Ecto neural progenitor cell (in vitro differentiated cells): ENCODE results near the gene PRRT4.

Source experiments
- DNase-seq: peaks from one replicate; pipeline ENCODE4 v3.0.0-alpha.2; 2018; ENCODE audit warnings: low spot score

PRRT4 gene

DNA sequence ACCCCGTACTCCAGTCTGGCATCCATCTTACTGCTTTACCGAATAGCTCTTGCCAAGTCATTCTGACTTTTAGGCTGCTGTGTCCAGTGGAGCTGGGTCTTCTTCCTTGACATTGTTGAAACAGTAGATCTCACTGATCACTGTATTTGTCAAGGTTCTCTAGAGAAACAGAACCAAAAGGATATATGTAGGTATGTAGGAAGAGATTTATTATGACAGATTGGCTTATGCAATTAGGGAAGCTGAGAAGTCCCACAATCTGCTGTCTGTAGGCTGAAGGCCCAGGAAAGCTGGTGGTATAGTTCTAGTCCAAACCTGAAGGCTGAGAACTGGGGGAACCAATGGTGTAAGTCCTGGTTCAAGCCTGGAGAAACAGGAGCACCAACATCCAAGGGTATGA lies 12.1 kb upstream of the PRRT4 start:
- no peak for DNase-seq

DNA sequence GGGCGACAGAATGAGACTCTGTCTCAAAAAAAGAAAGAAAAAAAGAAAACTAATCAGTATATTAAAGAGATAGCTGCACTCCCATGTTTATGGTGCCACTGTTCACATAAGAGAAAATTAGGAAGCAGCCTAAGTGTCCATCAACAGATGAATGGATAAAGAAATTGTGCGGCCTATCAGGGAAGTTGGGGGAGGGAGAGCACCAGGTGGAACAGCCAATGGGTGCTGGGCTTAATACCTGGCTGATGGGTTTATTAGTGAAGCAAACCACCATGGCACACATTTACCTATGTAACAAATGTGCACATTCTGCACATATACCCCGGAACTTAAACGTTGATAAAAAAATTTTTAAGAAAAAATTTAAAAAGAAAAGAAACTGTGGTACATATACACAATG lies 9.0 kb upstream of the PRRT4 start:
- no peak for DNase-seq

DNA sequence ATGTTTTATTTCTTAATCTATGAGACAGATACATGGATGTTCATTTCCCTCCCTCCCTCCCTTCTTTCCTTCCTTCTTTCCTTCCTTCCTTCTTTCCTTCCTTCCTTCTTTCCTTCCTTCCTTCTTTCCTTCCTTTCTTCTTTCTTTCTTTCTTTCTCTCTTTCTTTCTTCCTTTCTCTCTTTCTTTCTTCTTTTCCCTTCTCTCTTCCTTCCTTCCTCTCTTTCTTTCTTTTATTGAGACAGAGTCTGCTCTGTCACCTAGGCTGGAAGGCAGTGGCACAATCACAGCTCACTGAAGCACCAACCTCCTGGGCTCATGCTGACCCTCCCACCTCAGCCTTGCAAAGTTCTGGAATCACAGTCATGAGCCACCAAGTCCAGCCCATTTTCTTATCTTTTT lies 5.5 kb upstream of the PRRT4 start:
- DNase-seq = no peak

DNA sequence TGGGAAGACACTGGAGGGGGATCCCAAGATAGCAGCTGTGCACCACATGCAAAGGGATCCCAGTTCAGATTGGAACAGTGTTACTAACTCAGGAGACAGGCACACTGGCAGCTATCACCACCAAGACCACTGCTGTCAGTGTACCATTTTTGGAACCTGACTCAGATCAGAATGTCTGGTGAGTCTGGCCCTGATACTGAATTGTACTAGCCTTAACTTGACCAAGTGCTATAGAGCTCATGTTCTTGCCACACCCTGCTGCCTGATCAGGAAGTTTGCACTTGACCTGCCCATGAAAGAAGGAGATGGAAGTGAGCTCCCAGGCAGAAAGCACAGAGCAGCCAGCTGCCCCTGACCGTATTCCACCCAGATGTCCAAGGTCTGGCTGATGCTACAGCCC lies 4.8 kb upstream of the PRRT4 start:
- no peak for DNase-seq

DNA sequence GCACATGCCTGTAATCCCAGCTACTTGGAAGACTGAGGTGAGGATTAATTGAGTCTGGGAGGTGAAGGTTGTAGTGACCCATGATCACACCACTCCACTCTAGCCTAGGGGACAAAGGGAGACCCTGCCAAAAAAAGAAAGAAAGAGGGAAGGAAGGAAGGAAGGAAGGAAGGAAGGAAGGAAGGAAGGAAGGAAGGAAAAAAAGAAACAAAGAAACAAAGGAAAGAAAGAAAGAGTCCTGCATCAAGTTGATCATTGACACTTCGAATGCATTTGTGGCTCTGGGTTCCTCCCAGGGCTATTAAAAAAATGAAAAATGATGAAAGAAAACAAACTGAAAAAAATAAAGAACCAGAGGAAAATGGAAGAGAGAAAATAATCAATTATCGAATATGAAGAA lies 3.9 kb upstream of the PRRT4 start:
- no peak for DNase-seq

DNA sequence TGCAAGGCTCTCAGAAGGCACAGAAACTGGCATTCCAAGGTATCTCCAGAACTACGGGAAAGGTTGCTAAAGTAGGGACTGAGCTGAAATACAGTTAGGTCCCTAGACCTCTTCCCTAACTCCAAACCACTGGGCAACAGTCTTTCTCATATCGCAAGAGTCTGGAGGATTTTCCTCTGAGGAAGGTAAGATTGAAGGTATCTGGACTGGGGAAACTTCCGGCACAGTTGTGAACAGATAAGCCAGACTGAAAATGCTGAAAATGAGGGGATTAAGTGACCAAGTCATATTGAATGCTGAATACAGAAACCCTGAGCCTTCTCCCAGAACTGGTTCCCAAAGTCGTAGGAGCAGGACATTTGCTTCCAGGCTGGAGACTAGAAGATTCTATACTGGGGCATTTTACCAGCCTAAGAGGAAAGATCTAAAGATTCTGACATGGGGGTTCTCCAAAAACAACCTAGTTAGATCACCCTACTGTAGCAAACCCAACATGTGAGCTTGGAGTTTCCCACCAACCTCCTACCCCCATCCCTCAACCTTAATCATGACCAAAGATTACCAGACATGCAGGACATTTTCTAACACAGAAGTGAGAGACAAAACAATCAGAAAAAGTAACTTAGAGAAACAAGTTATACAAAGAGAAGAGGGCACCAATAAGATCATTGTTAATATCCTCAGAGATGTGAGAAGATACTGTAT lies 2.8 kb upstream of the PRRT4 start:
- no peak for DNase-seq

DNA sequence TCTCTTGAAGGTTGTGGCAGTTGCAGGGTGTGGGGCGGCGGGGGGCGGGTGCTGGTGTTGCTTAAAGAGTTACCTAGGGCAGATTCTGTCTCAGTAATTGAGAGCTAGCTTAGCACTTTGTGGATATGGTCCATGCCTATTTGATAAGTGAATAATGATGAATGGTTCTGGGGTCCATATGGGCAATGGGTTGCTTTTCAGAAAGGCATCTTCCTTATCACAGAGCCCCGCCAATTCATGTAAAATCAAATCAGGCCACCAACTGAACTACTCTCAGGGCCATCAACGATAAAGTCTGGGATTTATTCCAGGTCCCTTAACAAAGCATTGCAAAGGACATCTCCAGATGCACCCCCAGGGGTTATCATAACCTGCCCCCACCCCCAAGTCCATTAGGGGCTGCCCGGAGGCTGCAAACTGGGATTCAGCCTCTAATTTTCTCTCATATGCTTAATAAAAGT lies 1.8 kb upstream of the PRRT4 start:
- no peak for DNase-seq

DNA sequence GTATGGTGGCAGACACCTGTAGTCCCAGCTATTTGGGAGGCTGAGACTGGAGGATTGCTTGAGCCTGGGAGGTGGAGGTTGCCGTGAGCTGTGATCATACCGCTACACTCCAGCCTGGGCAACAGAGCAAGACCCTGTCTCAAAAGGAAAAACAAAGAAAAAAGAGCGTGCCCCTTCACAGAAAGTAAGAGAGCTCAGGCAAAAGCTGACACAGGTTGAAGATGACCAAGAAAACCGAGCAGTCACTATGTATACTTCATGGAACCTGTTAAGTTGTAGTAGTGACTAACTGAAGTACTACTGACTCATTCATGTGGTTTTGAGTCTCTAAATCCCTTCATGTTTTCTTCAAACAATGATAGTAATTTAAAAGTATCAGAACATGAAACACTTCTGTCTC lies 1.2 kb upstream of the PRRT4 start:
- no peak for DNase-seq

DNA sequence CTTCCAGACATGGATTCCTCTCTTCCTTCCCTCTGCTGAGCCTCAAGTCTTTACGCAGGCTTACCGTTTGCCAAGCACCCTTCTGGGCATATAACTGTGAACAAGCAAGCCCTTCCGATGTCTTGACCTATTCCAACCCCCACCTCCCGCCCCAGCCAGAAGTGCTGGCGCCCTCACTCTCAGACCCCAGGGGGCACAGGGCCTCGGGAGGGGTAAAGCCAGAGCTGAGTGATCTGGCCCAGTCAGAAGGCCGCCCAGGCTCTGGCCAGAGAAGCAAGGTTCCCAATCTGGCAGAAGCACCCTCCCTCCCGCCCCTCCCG lies 1.2 kb downstream of the PRRT4 start:
- no peak for DNase-seq

DNA sequence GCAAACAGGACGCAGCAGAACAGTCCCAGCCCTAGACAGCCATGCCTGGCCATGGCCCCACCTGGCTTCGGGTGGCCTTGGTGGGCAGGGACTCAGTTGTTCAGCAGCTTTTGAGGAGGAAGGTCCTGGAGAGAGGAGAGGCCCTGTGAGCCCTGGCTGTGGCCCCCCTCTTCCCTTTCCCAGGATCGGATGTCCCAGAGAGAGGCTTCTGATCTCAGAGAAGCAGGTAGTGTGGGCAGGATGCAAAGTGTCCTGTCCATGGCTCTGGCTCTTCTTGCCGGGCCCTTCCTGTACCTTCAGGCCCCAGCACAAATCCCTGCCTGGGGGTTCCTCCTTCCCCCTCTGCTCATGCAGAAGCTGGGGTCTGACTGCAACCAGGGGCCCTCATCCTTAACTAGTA lies 1.6 kb downstream of the PRRT4 start:
- no peak for DNase-seq

DNA sequence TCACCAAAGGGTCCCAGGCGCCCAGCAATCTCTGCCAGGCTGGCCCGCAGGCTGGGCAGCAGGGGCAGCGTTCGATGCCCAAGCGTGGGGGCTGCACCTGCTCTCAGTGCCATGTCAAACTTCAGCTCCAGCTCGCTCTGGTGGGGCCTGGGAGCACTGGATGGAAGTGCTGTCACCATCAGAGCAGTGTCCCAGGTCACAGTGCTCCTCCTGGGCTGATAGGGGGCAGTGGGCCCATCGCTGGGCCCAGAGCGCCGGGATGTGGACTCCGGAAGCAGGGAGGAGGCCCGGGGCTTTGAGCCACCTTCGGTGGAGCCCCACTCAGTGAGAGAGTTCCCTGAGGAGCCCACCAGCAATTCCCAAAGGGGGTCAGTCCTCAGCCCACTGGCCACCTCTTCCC lies 2.2 kb downstream of the PRRT4 start:
- DNase-seq = no peak

DNA sequence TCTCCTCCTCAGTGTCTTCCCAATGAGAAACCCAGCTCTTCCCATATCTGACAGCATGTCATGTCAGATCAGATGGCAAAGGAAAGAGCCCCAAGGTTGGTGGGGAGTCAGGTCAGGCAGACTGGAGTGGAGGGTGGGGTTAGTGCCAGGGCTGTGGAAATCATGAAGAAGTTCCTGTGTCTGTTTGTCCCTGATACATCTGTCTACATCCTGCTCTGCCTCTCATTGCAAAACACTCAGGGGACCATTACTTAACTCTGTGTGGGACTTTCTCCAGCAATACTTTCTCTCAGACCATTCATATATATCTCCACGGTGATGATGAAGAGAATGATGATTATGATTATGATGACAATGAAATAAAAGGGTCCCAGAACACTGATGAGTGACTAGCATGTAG lies 3.3 kb downstream of the PRRT4 start:
- no peak for DNase-seq

DNA sequence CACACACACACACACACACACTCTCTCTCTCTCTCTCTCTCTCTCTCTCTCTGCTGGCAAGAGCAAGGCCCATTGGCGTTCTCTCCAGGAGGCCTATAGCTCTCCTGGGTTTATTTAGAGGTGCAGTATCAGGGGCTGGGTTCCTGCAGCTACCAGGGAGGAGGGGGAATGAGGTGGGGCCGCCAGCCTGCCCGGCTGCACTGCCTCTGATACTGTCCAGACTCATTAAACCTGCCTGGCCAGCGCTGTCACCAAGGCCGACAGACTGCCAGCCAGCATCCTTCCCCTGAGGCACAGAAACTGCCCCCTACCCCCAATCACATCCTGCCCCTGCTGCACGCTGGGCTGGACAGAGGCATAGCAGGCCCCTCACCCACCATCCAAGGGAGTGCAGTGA lies 4.3 kb downstream of the PRRT4 start:
- no peak for DNase-seq

DNA sequence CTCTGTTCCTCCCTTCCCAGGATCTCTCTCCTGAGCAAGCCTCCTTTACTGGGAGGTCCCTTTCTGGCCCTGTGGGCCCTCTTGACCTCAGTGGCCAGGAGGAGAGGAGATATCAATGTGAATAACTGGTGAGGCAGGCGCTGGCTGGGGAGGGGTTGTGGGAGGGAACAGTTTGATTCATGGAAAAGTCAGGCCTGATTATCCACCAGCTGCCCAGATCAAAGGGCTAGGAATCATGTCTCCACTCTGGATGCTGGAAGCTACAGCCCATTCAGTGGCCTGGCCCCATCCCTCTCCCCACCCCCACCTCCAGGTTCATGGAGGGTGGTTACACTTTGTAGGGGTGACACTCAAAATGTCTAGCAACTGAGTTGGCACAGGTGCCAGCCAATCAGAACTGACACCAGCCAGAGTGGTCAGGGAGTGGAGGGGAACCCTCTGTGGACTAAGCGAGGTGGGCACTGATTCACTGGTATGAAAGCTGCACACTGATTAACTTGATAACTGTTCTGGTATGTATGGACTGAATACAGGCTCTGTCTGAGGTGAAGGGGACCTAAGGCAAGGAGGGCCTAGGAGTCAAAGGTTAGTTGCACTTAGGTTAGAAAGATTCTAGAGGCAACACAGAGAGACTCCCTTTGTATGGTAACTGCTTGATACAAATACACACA lies 4.8 kb downstream of the PRRT4 start:
- no peak for DNase-seq

DNA sequence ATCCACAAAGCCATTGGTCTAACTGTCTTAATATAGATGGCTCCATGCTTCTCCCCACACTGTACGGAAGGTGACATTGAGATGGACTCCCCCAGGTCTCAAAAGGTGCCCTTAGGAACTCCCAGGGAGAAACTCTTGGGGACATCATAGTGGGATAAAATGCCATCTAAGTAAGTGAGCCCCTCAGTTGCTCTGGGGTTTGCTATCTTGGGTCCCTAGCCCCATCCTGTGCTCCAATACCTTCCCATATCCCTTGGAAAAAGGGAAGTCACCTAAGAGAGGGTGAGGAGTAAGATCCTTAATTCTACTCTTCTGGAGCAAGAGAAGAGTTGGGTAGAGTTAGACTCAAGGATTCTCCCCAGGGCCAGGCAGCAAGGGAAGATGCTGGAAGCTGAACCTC lies 7.9 kb downstream of the PRRT4 start:
- DNase-seq = no peak

DNA sequence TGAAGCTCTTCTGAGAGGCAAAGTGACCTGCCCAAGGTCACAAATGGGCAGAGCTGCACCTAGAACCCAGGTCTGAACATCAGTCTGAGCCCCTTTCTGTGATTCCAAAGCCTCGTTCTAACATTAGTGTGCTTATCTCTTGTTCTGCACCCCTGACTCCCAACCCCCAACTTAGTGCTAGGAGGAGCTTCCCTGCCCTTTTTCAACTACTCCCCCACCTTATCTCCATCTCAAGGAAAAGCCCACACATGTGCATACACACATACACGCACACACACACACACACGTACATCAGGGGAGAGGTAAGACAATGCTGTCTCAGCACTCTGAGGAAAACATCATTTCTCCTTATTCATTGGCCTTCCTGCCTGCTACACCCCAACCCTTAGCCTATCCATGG lies 8.3 kb downstream of the PRRT4 start:
- no peak for DNase-seq

DNA sequence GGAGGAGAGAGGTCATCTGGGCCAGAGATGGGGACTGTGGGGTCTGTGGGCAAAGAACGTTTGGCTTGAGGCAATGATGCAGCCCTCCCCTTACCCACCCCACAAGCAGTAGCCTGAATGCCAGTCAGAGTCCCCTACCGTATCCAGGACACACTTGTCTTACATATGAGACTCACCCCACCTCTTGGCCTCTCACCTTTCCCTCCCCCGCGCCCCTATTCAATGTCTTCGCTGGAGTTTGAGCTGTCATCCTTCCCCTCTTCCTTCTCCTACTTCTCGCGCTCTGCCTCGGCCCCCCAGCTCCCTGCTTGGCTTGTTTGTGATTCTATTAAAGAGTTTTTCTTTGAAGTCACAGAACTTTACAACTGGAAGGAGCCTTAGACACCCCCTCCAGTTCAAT lies 8.9 kb downstream of the PRRT4 start:
- no peak for DNase-seq

DNA sequence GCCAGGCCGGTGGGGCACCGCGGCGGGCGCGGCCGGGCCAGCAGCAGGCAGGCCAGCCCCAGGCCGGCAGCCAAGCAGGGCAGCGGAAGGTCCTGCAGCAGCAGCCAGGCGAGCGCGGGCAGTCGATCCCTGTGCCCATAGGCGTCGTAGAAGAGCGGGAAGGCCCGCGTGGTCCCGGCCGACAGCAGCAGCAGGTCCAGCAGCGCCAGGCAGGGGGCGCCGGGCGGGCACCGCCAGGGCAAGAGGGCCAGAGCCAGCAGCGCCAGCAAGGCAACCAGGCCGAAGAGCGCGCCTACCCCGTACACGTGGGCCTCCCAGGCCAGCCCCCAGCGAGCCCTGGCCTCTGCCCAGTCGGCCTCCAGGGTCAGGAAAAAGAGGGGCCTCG lies 9.3 kb downstream of the PRRT4 start:
- DNase-seq = peak; percentile 85

DNA sequence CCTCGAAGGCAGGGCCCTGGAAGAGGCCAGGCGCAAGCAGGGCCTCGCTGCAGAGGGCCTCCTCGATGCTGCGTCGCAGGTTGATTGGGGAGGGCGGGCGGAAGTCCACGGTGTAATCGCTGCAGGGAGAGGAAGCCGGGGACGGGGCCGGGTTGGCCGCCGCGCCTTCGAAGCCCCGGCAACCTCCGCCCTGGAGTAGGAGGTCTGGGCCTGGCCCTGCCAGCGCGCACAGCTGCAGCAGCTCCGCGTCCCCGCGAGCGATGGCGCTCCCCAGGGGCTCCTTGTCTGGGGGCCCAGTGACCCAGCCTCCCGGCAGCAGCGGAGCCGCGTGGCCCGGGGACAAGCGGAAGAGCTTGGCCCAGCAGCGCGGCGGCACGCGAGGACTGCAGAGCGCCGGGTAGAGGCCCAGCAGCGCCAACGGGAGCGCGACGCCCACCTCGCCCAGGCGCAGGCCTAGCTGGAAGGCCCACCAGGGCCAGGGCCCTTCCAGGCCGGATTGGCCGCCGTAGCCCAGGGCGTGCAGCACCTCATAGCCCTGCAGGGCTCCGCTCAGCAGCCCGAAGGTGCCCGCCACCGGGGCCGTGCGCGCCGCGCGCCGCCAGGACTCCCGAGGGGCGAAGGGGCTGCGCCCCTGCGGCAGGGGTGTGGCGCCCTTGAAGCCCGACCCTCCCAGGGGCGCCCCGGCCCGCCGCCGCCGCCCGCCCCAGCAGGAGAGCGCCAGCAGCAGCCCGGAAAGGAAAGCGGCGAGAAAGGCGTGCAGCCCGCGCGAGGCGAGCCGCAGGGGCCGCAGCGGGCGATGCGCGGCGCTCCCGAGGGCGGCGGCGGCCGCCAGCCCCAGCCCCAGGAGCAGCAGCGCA lies 10.0 kb downstream of the PRRT4 start:
- peak; percentile 52 for DNase-seq

DNA sequence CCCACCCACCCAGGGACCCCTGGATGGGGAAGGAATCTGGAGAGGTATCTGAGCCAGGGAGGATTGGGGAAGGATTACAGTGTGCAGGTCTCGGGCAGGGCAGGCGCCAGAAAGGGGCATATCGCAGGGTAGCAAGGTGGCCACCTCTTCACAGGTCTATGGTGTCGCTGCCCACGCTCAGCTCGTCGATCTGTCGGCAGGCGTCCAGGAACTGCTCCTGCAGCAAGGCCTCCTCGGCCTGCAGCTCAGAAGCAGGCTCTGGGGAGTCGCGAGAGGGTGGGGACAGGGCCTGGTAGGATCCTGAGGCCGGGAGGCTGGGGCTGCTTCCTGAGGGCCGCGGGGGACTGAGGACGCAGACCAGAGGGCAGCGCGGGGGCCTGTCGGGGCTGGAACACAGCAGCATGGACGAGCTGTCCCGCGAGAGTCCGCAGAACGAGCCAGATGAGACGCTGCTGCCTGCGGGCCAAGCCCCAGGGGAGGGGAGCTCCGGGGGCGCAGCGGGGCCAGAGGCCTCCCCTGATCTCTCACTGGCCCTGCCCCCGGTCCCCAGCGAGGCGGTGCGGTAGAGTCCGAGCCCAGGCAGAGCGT lies 10.7 kb downstream of the PRRT4 start:
- no peak for DNase-seq

DNA sequence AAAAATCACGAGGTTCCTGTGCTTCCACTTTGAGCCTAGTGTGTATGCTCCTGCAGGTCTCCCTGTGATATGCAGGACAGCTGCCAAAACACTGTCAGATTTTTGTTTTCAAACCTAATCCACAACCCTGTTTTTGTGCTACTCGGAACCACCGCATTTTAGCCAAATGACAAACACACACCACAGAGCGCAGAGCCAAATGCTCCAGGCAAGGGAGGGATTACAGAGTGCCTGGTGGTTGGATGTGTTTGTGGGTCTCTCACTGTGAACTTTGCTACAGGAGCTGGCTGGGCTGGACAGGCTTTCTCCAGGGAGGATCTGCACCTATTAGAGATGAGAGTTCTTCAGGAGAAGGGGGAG lies 12.0 kb downstream of the PRRT4 start:
- DNase-seq = no peak

DNA sequence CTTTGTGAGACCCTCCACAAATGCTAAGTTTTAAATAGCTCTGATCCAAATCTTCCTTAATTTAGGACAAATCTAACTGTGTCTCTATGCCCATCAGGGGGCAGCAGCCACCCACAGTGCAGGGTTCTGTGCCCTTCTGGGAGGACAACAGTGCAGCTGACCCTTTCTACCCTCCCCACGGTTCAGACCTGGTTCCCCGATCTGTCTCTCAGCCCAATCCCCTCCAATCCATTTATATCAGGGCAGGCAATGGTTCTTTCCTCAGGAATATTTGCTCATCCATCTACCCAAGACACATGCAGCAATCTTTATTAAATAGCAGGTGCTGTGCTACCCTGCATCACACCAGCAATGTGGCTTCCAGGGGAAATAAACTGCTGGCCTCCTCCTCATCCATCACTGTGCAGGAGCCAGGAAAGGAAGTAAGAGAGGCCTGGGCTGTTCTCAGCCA lies 13.8 kb downstream of the PRRT4 start:
- DNase-seq = peak; percentile 63

DNA sequence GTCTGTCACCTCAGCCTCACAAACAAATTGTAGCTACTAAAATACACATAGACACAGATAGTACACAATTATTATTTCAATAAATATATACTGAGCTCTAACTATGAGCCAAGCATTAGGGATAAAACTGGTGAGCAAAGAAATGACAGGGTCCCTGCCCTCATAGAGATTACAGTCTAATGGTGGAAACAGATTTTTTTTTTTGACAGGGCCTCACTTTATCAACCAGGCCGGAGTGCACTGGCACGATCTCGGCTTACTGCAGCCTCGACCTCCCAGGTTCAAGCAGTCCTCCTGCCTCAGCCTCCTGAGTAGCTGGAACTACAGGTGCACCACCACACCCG lies 17.1 kb downstream of the PRRT4 start:
- no peak for DNase-seq
